RWPE1 (cell line): ENCODE measurements around the gene ACER3.
"Not testable (repeated sequence)": the region's sequence is repeated elsewhere in the genome, so short reads cannot be mapped to it uniquely, and the experiment has no call there.

Experiments used
- CTCF ChIA-PET: fragments of 350-600 bp; sonication (Branson Sonifier 250); formaldehyde crosslinking; extraction: SDS; loops from one replicate; lab custom pipeline; 2021; lab: Yijun Ruan, JAX
- POLR2A ChIA-PET: fragments of 400-600 bp; formaldehyde crosslinking; extraction: SDS; loops from one replicate; lab custom pipeline; 2020; ENCODE audit warnings: antibody characterized with exemption; ENCODE audit not compliant: low non-redundant PET; lab: Yijun Ruan, JAX
- DNase-seq: peaks from one replicate; pipeline ENCODE4 v3.0.0; 2012; ENCODE audit warnings: low spot score
- H3K27ac ChIP-seq: fragments of 450-650 bp; 2 replicates; pipeline ENCODE4 v1.5.1; 2017
- CTCF ChIP-seq: fragments of 450-650 bp; conservative IDR thresholded peaks from 2 replicates; pipeline ENCODE4 v1.5.1; 2017; ENCODE audit warnings: low read depth, mild to moderate bottlenecking

The ACER3 gene

DNA sequence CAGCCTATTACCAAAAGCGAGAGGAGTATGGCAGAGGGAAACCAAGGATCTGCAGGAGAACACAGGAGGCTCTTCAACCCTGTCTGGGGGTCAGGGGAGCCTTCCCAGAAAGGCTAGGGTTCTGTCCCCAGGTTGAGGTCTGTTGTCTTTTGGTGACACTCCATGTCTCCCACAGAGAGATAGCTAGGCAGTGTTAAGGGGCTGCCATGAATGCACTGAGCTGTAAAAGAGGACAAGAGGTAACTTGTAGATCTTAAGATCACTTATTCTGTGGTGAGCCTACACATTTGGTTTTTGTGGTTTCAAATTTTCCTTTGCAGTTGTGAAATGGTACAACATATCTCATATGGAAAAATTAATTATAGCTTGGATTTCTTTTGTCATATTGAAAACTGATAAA is 6.0 kb upstream of the ACER3 start:
- CTCF ChIA-PET: no interaction called here
- TF ChIP-seq CTCF: no peak
- POLR2A ChIA-PET: no interaction called here
- no peak for DNase-seq
- H3K27ac ChIP-seq: no peak overlapping the region

DNA sequence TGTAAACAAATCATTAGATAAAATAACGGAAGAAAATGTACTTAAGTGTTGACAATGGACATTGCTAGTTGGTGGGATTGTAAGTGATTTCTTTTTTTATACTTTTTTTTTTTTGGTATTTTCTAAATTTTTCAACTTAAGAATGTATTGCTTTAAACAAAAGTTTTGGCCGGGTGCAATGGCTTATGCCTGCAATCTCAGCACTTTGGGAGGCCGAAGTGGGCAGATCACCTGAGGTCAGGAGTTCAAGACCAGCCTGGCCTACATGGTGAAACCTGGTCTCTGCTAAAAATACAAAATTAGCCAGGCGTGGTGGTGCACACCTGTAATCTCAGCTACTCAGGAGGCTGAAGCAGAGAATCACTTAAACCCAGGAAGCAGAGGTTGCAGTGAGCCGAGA is 5.0 kb upstream of the ACER3 start:
- CTCF ChIA-PET, H3K27ac ChIP-seq, DNase-seq, POLR2A ChIA-PET: not testable (repeated sequence)

- CTCF ChIA-PET: no interaction called here
- DNase-seq: no peak
Observed at GRCh38 chr11:76856106-76856505, 4.6 kb upstream of the ACER3 start.

GRCh38 chr11:76856571-76856970 is 4.1 kb upstream of the ACER3 start:
- DNase-seq: no peak
- no peak overlapping the region for H3K27ac ChIP-seq
- CTCF ChIA-PET: no interaction called here
- POLR2A ChIA-PET: no interaction called here
- TF ChIP-seq CTCF: no peak

More at GRCh38 chr11:76856106-76856505, 4.6 kb upstream of the ACER3 start:
- no peak overlapping the region for H3K27ac ChIP-seq
- no peak for TF ChIP-seq CTCF
- POLR2A ChIA-PET: no interaction called here

GRCh38 chr11:76857781-76858410 is 2.8 kb upstream of the ACER3 start:
- ChIA-PET CTCF (no interaction called here), POLR2A (no interaction called here)
- no peak for TF ChIP-seq CTCF

GRCh38 chr11:76859708-76860227 is 950 bp upstream of the ACER3 start:
- CTCF ChIA-PET: interaction anchor here (0.6 to 0.7 kb wide), 2 partner anchors 60 to 192 kb away, joined by 3 to 4 read pairs; no protein-coding TSS in a partner anchor
- DNase-seq: no peak
- H3K27ac ChIP-seq: peak overlapping the region; percentile 92
- POLR2A ChIA-PET: no interaction called here
- TF ChIP-seq CTCF: no peak

More at GRCh38 chr11:76857781-76858410, 2.8 kb upstream of the ACER3 start:
- no peak for DNase-seq
- H3K27ac ChIP-seq: no peak overlapping the region

- peak; percentile 14 for DNase-seq
- CTCF ChIA-PET: interaction anchor here (0.9 to 1.0 kb wide), 2 partner anchors 57 to 118 kb away, joined by 5 to 7 read pairs; no protein-coding TSS in a partner anchor
- POLR2A ChIA-PET: interaction anchor here (0.5 kb wide), 2 partner anchors 37 to 39 kb away, joined by 5 to 8 read pairs; no protein-coding TSS in a partner anchor
- peak overlapping the region; percentile 92 for H3K27ac ChIP-seq
- no peak for TF ChIP-seq CTCF
Observed at GRCh38 chr11:76861490-76861953, 804 bp downstream of the ACER3 start.

- H3K27ac ChIP-seq, CTCF ChIA-PET, DNase-seq, POLR2A ChIA-PET: not testable (repeated sequence)
Observed at GRCh38 chr11:76862794-76863193, 2.1 kb downstream of the ACER3 start.
